Mesenchymal stem cell (in vitro differentiated cells and primary cell): ENCODE data around the gene PLD1.

Experiments
- DNase-seq: peaks from one replicate; pipeline ENCODE4 v3.0.0-alpha.2; 2013
- H2AFZ ChIP-seq: one replicate; pipeline ENCODE4 v1.6.1; 2013; ENCODE audit warnings: low read depth, mild to moderate bottlenecking, control low read depth, inconsistent platforms, low read length, moderate library complexity
- H2AK5ac ChIP-seq: 2 replicates; pipeline ENCODE4 v1.6.1; 2013; ENCODE audit warnings: low read length, moderate library complexity, mild to moderate bottlenecking, inconsistent platforms; ENCODE audit not compliant: severe bottlenecking
- H2BK120ac ChIP-seq: one replicate; pipeline ENCODE4 v1.6.1; 2013; ENCODE audit warnings: low read depth, mild to moderate bottlenecking, inconsistent platforms, low read length, moderate library complexity
- H2BK12ac ChIP-seq, 2 experiments: one replicate each; pipeline ENCODE4 v1.6.1; 2013; ENCODE audit warnings: inconsistent platforms in 2 of 2, low read length in 2 of 2, mild to moderate bottlenecking in 2 of 2, moderate library complexity in 2 of 2, control low read depth in 1 of 2
- H2BK15ac ChIP-seq: one replicate; pipeline ENCODE4 v1.6.1; 2013; ENCODE audit warnings: mild to moderate bottlenecking, low read depth, inconsistent platforms; ENCODE audit not compliant: poor library complexity, severe bottlenecking
- H2BK5ac ChIP-seq: 2 replicates; pipeline ENCODE4 v1.6.1; 2013; ENCODE audit warnings: low read depth, mild to moderate bottlenecking, low read length, control low read depth, inconsistent platforms; ENCODE audit not compliant: poor library complexity, severe bottlenecking
- H3K14ac ChIP-seq, 2 experiments: one replicate each; pipeline ENCODE4 v1.6.1; 2013; ENCODE audit warnings: inconsistent platforms in 2 of 2, low read length in 2 of 2, control low read depth in 1 of 2, mild to moderate bottlenecking in 1 of 2, moderate library complexity in 1 of 2
- H3K18ac ChIP-seq, 2 experiments: one replicate each; pipeline ENCODE4 v1.6.1; 2013; ENCODE audit warnings: inconsistent platforms in 2 of 2, low read length in 2 of 2, control low read depth in 1 of 2, low read depth in 1 of 2, mild to moderate bottlenecking in 1 of 2
- H3K23ac ChIP-seq, 2 experiments: one replicate each; pipeline ENCODE4 v1.6.1; 2013; ENCODE audit warnings: inconsistent platforms in 2 of 2, low read length in 2 of 2, mild to moderate bottlenecking in 2 of 2, moderate library complexity in 2 of 2, control low read depth in 1 of 2
- H3K27ac ChIP-seq: 2 replicates; pipeline ENCODE4 v1.5.1; 2013; ENCODE audit warnings: mild to moderate bottlenecking, moderate library complexity, low read length, control low read depth, inconsistent platforms; ENCODE audit not compliant: poor library complexity, severe bottlenecking
- H3K27me3 ChIP-seq, 2 experiments: 2 replicates each; pipeline versions ENCODE4 v1.6.1 to v1.7.0; 2013; ENCODE audit warnings: low read length in 2 of 2, mild to moderate bottlenecking in 2 of 2, moderate library complexity in 2 of 2, control low read depth in 1 of 2, inconsistent platforms in 1 of 2; ENCODE audit not compliant: control insufficient read depth in 1 of 2, insufficient read depth in 1 of 2
- H3K36me3 ChIP-seq, 2 experiments: 2 replicates each; pipeline versions ENCODE4 v1.6.1 to v1.7.0; 2013; ENCODE audit warnings: low read length in 2 of 2, control low read depth in 1 of 2, inconsistent platforms in 1 of 2, low read depth in 1 of 2, mild to moderate bottlenecking in 1 of 2; ENCODE audit not compliant: insufficient read depth in 2 of 2, control insufficient read depth in 1 of 2
- H3K4ac ChIP-seq, 2 experiments: one replicate each; pipeline ENCODE4 v1.6.1; 2013; ENCODE audit warnings: inconsistent platforms in 2 of 2, low read length in 2 of 2, mild to moderate bottlenecking in 2 of 2, moderate library complexity in 2 of 2, control low read depth in 1 of 2, low read depth in 1 of 2
- H3K4me1 ChIP-seq: 2 replicates; pipeline ENCODE4 v1.6.1; 2013; ENCODE audit warnings: low read depth, low read length, control low read depth; ENCODE audit not compliant: control insufficient read depth, insufficient read depth
- H3K4me2 ChIP-seq: 2 replicates; pipeline ENCODE4 v1.6.1; 2013; ENCODE audit warnings: low read length, mild to moderate bottlenecking, inconsistent platforms; ENCODE audit not compliant: poor library complexity, severe bottlenecking
- H3K4me3 ChIP-seq, 2 experiments: 2 replicates each; pipeline versions ENCODE4 v1.5.1 to v1.7.0; 2013; ENCODE audit warnings: low read length in 2 of 2, mild to moderate bottlenecking in 2 of 2, control low read depth in 1 of 2, low read depth in 1 of 2; ENCODE audit not compliant: insufficient read depth in 1 of 2
- H3K79me1 ChIP-seq: replicated peaks from 2 replicates; pipeline ENCODE4 v1.6.1; 2013; ENCODE audit warnings: mild to moderate bottlenecking, control low read depth, low read length, inconsistent platforms; ENCODE audit not compliant: poor library complexity, severe bottlenecking
- H3K9ac ChIP-seq: 2 replicates; pipeline ENCODE4 v1.7.0; 2013; ENCODE audit warnings: mild to moderate bottlenecking, low read length, moderate library complexity
- H3K9me3 ChIP-seq: 2 replicates; pipeline ENCODE4 v1.7.0; 2013; ENCODE audit warnings: mild to moderate bottlenecking, low read length; ENCODE audit not compliant: control insufficient read depth
- H4K8ac ChIP-seq: one replicate; pipeline ENCODE4 v1.6.1; 2013; ENCODE audit warnings: inconsistent platforms, mild to moderate bottlenecking, low read length, moderate library complexity
- H4K91ac ChIP-seq: one replicate; pipeline ENCODE4 v1.6.1; 2013; ENCODE audit warnings: mild to moderate bottlenecking, low read length, inconsistent platforms
- WGBS: methylation state at CpG from one replicate; pipeline ENCODE4 v1.1.7; 2013; ENCODE audit warnings: mixed read lengths; 5-methylcytosine and 5-hydroxymethylcytosine counted together

Gene PLD1

GRCh38 chr3:171821778-171822358, 11.6 kb upstream of the PLD1 start:
- Histone ChIP-seq H3K36me3 (no peaks in the 10 kb centered on the region), H3K9ac (no peak overlapping the region), H2AFZ (no peak overlapping the region), H2BK120ac (no peak overlapping the region), H2BK15ac (no peak overlapping the region), H4K91ac (peak overlapping the region; percentile 3), H3K18ac (no peak overlapping the region), H3K79me1 (no peaks in the 10 kb centered on the region), H3K4me3 (no peak overlapping the region), H3K14ac (no peak overlapping the region), H2BK5ac (no peak overlapping the region), H3K4me2 (no peak overlapping the region), H3K9me3 (peaks cover 7% of the 10 kb centered on the region), H4K8ac (no peak overlapping the region), H2AK5ac (peak overlapping the region; percentile 54), H3K23ac (no peak overlapping the region), H3K27ac (peak overlapping the region; percentile 78), H3K27me3 (no peaks in the 10 kb centered on the region), H3K4me1 (peaks cover 10% of the 10 kb centered on the region), H2BK12ac (no peak overlapping the region), H3K4ac (no peak overlapping the region)
- WGBS, result 2% methylated on average over 1 of the region's 2 CpGs
- DNase-seq, result peak; percentile 34

DNA sequence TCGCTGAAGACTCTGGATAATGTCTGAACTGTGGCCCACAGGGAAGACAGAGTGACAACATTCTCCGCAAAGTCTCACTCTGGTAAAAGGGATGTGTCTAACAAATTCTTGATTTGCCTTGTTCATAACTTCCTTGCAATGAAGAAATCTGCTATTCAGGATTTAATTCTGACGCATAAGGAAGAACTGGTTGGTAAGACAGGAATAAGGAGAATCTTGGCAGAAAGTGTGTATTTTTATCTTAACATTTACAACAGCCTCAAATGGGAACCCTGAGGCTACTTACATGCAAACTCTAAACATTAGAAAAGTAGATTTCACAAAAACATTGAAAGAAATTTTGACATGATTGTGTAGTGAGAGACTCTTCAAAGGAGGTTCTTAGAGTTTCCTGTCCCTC, 10.8 kb upstream of the PLD1 start:
- no peak overlapping the region for H3K18ac ChIP-seq
- no peak for DNase-seq
- H2BK120ac ChIP-seq, result no peak overlapping the region
- no peak overlapping the region for H2AK5ac ChIP-seq
- no peak overlapping the region for H2BK12ac ChIP-seq
- H3K27ac ChIP-seq, result no peak overlapping the region
- H3K23ac ChIP-seq, result no peak overlapping the region
- H3K4ac ChIP-seq, result no peak overlapping the region
- H3K9ac ChIP-seq, result no peak overlapping the region
- H3K36me3 ChIP-seq, result no peaks in the 10 kb centered on the region
- H3K79me1 ChIP-seq, result no peaks in the 10 kb centered on the region
- H3K9me3 ChIP-seq, result peaks cover 7% of the 10 kb centered on the region
- H3K14ac ChIP-seq, result no peak overlapping the region
- H2BK5ac ChIP-seq, result no peak overlapping the region
- no peak overlapping the region for H4K8ac ChIP-seq
- no peak overlapping the region for H3K4me3 ChIP-seq
- no peak overlapping the region for H2AFZ ChIP-seq
- no peaks in the 10 kb centered on the region for H3K27me3 ChIP-seq
- peaks cover 10% of the 10 kb centered on the region for H3K4me1 ChIP-seq
- H2BK15ac ChIP-seq, result no peak overlapping the region
- WGBS, result 80% methylated on average over 2 of the region's 3 CpGs
- H3K4me2 ChIP-seq, result no peak overlapping the region
- H4K91ac ChIP-seq, result no peak overlapping the region

DNA sequence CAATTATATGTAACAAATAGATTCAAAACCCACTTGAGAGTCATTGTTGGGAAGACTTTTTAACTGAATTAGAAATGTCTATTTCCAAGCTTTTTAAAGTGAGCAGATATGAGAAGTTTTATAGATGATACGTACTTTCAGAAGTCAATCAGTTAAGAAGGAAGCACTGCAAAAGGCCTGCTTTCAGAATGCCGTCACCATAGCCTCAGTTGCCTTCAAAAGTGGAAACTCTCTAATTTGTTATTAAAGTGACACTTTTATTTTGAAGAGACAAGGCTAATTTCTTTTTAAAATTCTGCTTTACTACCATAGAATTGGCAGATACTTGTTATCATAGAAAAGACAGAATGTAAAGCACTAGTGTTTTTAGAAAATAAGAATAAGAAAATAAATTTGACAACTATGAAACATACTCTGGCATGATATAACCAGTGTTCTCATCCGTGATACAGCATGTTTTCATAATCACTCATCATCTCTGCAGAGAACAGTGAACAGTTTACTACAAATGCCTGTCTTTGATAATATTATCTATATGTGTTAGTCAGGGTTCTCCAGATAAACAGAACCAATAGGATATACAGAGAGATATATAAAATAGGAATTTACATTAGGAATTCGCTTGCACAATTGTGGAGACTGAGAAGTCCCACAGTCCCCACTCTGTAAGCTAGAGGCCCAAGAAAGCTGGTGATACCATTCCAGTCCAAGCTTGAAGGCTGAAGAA, 7.0 kb upstream of the PLD1 start:
- H3K79me1 ChIP-seq, result no peaks in the 10 kb centered on the region
- H3K4me1 ChIP-seq, result no peaks in the 10 kb centered on the region
- H3K4ac ChIP-seq, result no peak overlapping the region
- H3K23ac ChIP-seq, result no peak overlapping the region
- H2BK120ac ChIP-seq, result no peak overlapping the region
- H3K9ac ChIP-seq, result no peak overlapping the region
- H3K4me2 ChIP-seq, result no peak overlapping the region
- peaks cover 7% of the 10 kb centered on the region for H3K9me3 ChIP-seq
- H2AK5ac ChIP-seq, result no peak overlapping the region
- no peak overlapping the region for H4K91ac ChIP-seq
- DNase-seq, result no peak
- H2AFZ ChIP-seq, result no peak overlapping the region
- H3K27ac ChIP-seq, result no peak overlapping the region
- H3K18ac ChIP-seq, result no peak overlapping the region
- no peak overlapping the region for H2BK12ac ChIP-seq
- H2BK5ac ChIP-seq, result no peak overlapping the region
- 88% methylated on average over 2 of the region's 4 CpGs for WGBS
- H3K36me3 ChIP-seq, result no peaks in the 10 kb centered on the region
- H3K27me3 ChIP-seq, result no peaks in the 10 kb centered on the region
- H2BK15ac ChIP-seq, result no peak overlapping the region
- H4K8ac ChIP-seq, result no peak overlapping the region
- H3K4me3 ChIP-seq, result no peak overlapping the region
- no peak overlapping the region for H3K14ac ChIP-seq

GRCh38 chr3:171815973-171816595, 5.8 kb upstream of the PLD1 start:
- no peak overlapping the region for H4K8ac ChIP-seq

More at GRCh38 chr3:171815973-171816595, 5.8 kb upstream of the PLD1 start:
- H3K9me3 ChIP-seq, result peaks cover 7% of the 10 kb centered on the region
- no peak overlapping the region for H2AFZ ChIP-seq
- no peak for DNase-seq
- peak overlapping the region in 1 of 2 experiments; percentile 1 for H3K18ac ChIP-seq
- H3K9ac ChIP-seq, result no peak overlapping the region
- H3K27ac ChIP-seq, result peak overlapping the region; percentile 44
- WGBS, result 77% methylated on average over 1 of the region's 2 CpGs
- H2BK15ac ChIP-seq, result no peak overlapping the region
- no peak overlapping the region for H2BK120ac ChIP-seq
- H3K4me3 ChIP-seq, result no peak overlapping the region
- no peaks in the 10 kb centered on the region for H3K27me3 ChIP-seq
- peaks cover 4% of the 10 kb centered on the region for H3K4me1 ChIP-seq
- no peak overlapping the region for H3K4ac ChIP-seq
- H2AK5ac ChIP-seq, result no peak overlapping the region
- no peak overlapping the region for H3K4me2 ChIP-seq
- H2BK5ac ChIP-seq, result no peak overlapping the region
- no peak overlapping the region for H4K91ac ChIP-seq
- no peak overlapping the region for H3K23ac ChIP-seq
- H2BK12ac ChIP-seq, result no peak overlapping the region
- no peak overlapping the region for H3K14ac ChIP-seq
- H3K36me3 ChIP-seq, result no peaks in the 10 kb centered on the region
- no peaks in the 10 kb centered on the region for H3K79me1 ChIP-seq
